Natural killer cell (primary cell): ENCODE measurements around the gene N4BP2L2. TPM values are rescaled to one million over a fixed set of nuclear protein-coding genes. Genes with fewer than 3 reads are reported as not detected.

Experiments used
- ATAC-seq, 3 donors: fragments of 150-1000 bp in 2 of 3; fragments of 200-7000 bp in 1 of 3; cut with Tn5 transposase; 1 replicate in 1 of 3; 2 replicates in 2 of 3; pipeline ENCODE4 v1.10.0; 2021; ENCODE audit warnings: mild to moderate bottlenecking in 2 of 3, moderate library complexity in 2 of 3
- DNase-seq, 2 donors: peaks; one replicate each; pipeline versions ENCODE4 v3.0.0 to v3.0.0-alpha.2; 2013 to 2021; ENCODE audit warnings: mixed read lengths in 1 of 2
- H3K27ac ChIP-seq: one replicate; pipeline ENCODE4 v1.5.1; 2013; ENCODE audit warnings: mild to moderate bottlenecking, low read length
- H3K27me3 ChIP-seq: one replicate; pipeline ENCODE4 v1.6.1; 2013; ENCODE audit warnings: low read length; ENCODE audit not compliant: control insufficient read depth, insufficient read depth
- H3K36me3 ChIP-seq: one replicate; pipeline ENCODE4 v1.6.1; 2013; ENCODE audit warnings: low read length; ENCODE audit not compliant: control insufficient read depth, insufficient read depth
- H3K4me1 ChIP-seq: one replicate; pipeline ENCODE4 v1.6.1; 2013; ENCODE audit warnings: low read length; ENCODE audit not compliant: control insufficient read depth, insufficient read depth
- H3K4me3 ChIP-seq: one replicate; pipeline ENCODE4 v1.5.1; 2013; ENCODE audit warnings: low read length
- H3K9me3 ChIP-seq: one replicate; pipeline ENCODE4 v1.6.1; 2013; ENCODE audit warnings: low read length; ENCODE audit not compliant: control insufficient read depth, insufficient read depth
- H3K27ac Mint-ChIP-seq, 2 donors: one replicate each; pipeline ENCODE4 v1.8.0; 2022; ENCODE audit warnings: mild to moderate bottlenecking in 2 of 2, mixed read lengths in 2 of 2, moderate library complexity in 1 of 2
- H3K27me3 Mint-ChIP-seq, 2 donors: one replicate each; pipeline ENCODE4 v1.8.0; 2022; ENCODE audit warnings: low read depth in 2 of 2, mixed read lengths in 2 of 2
- H3K36me3 Mint-ChIP-seq: one replicate; pipeline ENCODE4 v1.8.0; 2022; ENCODE audit warnings: mixed read lengths
- H3K4me1 Mint-ChIP-seq, 2 donors: one replicate each; pipeline ENCODE4 v1.8.0; 2022; ENCODE audit warnings: mixed read lengths in 2 of 2
- H3K4me3 Mint-ChIP-seq: one replicate; pipeline ENCODE4 v1.8.0; 2022; ENCODE audit warnings: mild to moderate bottlenecking, moderate library complexity, mixed read lengths
- H3K9me3 Mint-ChIP-seq, 2 donors: one replicate each; pipeline ENCODE4 v1.8.0; 2022; ENCODE audit warnings: mixed read lengths in 2 of 2
- WGBS: methylation state at CpG from one replicate; pipeline ENCODE4 v1.1.7; 2013; ENCODE audit warnings: missing lambda C conversion rate; ENCODE audit not compliant: insufficient coverage; 5-methylcytosine and 5-hydroxymethylcytosine counted together
- intact Hi-C: fragments of 100-400 bp; cut with micrococcal nuclease; formaldehyde crosslinking; loops from one replicate; pipeline ENCODE4 v1.14.2; 2022
- total RNA-seq, 4 donors: library from RNA; stranded (reverse); fragments of 120-200 nt in 1 of 4; gene quantifications; one replicate each; pipeline versions ENCODE4 v1.2.3 to v1.2.4, GENCODE V29; 2013 to 2022
- TF ChIP-seq, protein P1 (sequence below): fragments of 200-600 bp; IDR thresholded peaks from one replicate; pipeline ENCODE4 v1.8.0; 2022; ENCODE audit warnings: antibody characterized with exemption

Gene N4BP2L2
- total RNA-seq, 3 donors from 2014 or later (not counting 1 experiment from before 2014, with no cell fraction given): 195 to 247 (median 221) TPM

DNA sequence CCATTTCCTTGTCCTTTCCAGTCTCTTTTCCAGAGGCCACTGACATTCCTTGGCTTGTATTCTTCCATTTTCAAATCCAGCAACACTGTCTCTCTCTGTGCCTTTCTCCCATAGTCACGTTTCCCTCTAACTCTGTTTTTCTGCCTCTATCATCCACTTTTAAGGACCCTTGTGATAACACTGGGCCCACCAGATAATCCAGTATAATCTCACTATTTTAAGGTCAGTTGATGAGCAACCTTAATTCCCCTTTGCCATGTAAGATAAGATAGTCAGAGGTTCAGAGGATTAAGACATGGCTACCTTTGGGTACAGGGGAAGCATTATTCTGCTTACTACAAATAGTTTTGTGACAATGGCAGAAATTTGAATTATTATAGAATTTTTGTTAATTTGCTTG, 64.9 kb downstream of the N4BP2L2 start:
- H3K9me3 Mint-ChIP-seq: no peaks in the 10 kb centered on the region

DNA sequence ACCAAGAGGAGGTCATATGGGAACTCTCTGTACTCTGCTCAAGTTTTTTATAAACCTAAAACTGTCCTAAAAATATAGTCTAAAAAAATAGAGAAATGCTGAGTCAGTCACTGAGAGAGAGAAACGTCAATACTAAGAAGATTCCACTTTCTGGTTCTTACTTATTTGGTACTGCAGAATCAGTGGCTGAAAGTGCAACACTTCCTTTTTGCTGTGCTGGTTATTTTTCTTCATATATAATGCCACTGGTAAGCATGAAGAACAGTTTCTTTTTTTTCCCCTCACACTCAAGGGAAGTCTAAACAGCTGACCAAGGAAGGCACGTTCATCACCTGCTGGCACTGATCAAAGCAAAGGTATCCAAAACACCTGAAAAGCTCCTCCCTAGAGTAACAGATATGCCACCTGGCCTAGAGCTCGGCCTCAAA, 66.4 kb downstream of the N4BP2L2 start:
- no peak overlapping the region for H3K4me3 ChIP-seq
- intact Hi-C loops: no loop called here
- no peaks in the 10 kb centered on the region for H3K9me3 ChIP-seq
- TF ChIP-seq, protein P1, sequence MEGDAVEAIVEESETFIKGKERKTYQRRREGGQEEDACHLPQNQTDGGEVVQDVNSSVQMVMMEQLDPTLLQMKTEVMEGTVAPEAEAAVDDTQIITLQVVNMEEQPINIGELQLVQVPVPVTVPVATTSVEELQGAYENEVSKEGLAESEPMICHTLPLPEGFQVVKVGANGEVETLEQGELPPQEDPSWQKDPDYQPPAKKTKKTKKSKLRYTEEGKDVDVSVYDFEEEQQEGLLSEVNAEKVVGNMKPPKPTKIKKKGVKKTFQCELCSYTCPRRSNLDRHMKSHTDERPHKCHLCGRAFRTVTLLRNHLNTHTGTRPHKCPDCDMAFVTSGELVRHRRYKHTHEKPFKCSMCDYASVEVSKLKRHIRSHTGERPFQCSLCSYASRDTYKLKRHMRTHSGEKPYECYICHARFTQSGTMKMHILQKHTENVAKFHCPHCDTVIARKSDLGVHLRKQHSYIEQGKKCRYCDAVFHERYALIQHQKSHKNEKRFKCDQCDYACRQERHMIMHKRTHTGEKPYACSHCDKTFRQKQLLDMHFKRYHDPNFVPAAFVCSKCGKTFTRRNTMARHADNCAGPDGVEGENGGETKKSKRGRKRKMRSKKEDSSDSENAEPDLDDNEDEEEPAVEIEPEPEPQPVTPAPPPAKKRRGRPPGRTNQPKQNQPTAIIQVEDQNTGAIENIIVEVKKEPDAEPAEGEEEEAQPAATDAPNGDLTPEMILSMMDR: no peak
- DNase-seq: no peak
- Mint-ChIP-seq H3K9me3 (no peaks in the 10 kb centered on the region), H3K27ac (no peak overlapping the region), H3K27me3 (no peaks in the 10 kb centered on the region), H3K4me3 (no peak overlapping the region), H3K36me3 (no peaks in the 10 kb centered on the region), H3K4me1 (peaks cover 0 to 4% of the 10 kb centered on the region in 2 donors)
- 28% methylated on average over 3 of the region's 3 CpGs for WGBS
- H3K36me3 ChIP-seq: no peaks in the 10 kb centered on the region
- H3K27me3 ChIP-seq: no peaks in the 10 kb centered on the region
- H3K4me1 ChIP-seq: no peaks in the 10 kb centered on the region
- ATAC-seq: no peak
- H3K27ac ChIP-seq: no peak overlapping the region

More for the DNA sequence above, 64.9 kb downstream of the N4BP2L2 start:
- Mint-ChIP-seq H3K4me3 (no peak overlapping the region), H3K36me3 (no peaks in the 10 kb centered on the region), H3K27ac (no peak overlapping the region), H3K27me3 (no peaks in the 10 kb centered on the region), H3K4me1 (peaks cover 0 to 4% of the 10 kb centered on the region in 2 donors)
- no peaks in the 10 kb centered on the region for H3K4me1 ChIP-seq
- intact Hi-C loops: no loop called here
- no peak overlapping the region for H3K4me3 ChIP-seq
- ATAC-seq (no peak), DNase-seq (no peak)
- H3K27ac ChIP-seq: no peak overlapping the region
- H3K36me3 ChIP-seq: no peaks in the 10 kb centered on the region
- no peaks in the 10 kb centered on the region for H3K27me3 ChIP-seq
- H3K9me3 ChIP-seq: no peaks in the 10 kb centered on the region
- WGBS: 88% methylated on average over 1 of the region's 1 CpG
- TF ChIP-seq, protein P1: no peak

DNA sequence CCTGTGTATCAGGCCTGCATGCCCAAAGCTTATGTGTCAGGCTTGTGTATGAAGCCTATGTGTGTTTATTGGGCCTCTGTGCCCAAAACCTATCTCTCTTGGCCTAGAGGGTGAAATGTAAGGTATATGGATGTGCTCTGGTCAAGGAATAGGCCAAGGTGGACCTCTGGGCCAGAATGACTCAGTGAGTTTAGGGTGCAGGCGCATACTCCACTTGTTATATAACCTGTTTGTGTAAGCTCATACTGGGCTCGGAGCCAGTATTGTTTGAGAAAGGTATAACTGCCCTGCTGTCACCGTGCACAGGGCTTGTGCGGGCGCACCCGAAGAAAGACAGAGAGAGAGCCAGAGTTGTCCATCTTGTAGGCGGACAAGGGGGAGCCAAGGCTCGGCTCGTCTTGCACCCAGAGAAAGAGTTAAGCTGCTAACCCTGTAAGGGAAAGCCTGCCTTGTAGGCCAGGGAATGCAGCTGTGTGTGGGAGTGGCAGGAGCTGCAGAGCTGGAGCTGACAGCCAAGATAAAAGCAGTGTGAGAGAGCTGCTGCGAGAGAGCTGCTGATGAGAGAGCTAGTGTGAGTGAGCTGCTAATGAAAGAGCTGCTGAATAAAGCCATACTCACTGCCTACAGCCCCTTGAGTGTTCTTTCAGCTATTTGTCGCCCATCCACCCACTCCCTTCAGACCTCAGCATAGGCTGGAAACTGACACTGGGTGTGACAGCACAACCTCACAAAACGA, 67.2 kb downstream of the N4BP2L2 start:
- Mint-ChIP-seq H3K27me3 (no peaks in the 10 kb centered on the region), H3K27ac (no peak overlapping the region), H3K36me3 (no peaks in the 10 kb centered on the region), H3K4me1 (peaks cover 0 to 4% of the 10 kb centered on the region in 2 donors), H3K4me3 (no peak overlapping the region), H3K9me3 (no peaks in the 10 kb centered on the region)
- 83% methylated on average over 12 of the region's 12 CpGs for WGBS
- no peaks in the 10 kb centered on the region for H3K36me3 ChIP-seq
- H3K9me3 ChIP-seq: no peaks in the 10 kb centered on the region
- DNase-seq: no peak
- no peak for ATAC-seq
- TF ChIP-seq, protein P1: no peak
- no peaks in the 10 kb centered on the region for H3K27me3 ChIP-seq
- no peak overlapping the region for H3K27ac ChIP-seq
- no peaks in the 10 kb centered on the region for H3K4me1 ChIP-seq
- intact Hi-C loops: no loop called here
- H3K4me3 ChIP-seq: no peak overlapping the region
